GM12878 (cell line): ENCODE measurements around the gene PTEN. TPM values are rescaled to one million over a fixed set of nuclear protein-coding genes. Genes with fewer than 3 reads are reported as not detected.
A peak's percentile ranks its signal among the peaks of the same experiment; 100 is the strongest.

Source experiments
- ATAC-seq: fragments of 200-7000 bp; cut with Tn5 transposase; 3 replicates; pipeline ENCODE4 v1.9.1; 2020; ENCODE audit warnings: mild to moderate bottlenecking, moderate library complexity
- BruUV-seq: library from RNA; stranded (reverse); fragments of 400-500 nt; replicated peaks from 2 replicates; lab custom pipeline; 2021; lab: Mats Ljungman, UMichigan
- CTCF ChIA-PET: fragments of 300-600 bp; sonication (Branson Sonifier 250); formaldehyde crosslinking; extraction: SDS; loops from one replicate; lab custom pipeline; 2021; ENCODE audit warnings: inconsistent platforms; lab: Yijun Ruan, JAX
- POLR2A ChIA-PET: fragments of 350-600 bp; formaldehyde crosslinking; extraction: SDS; loops from one replicate; lab custom pipeline; 2021; ENCODE audit warnings: inconsistent platforms; lab: Charles Lee
- RAD21 ChIA-PET: fragments of 300-600 bp; sonication (Branson Sonifier 250); formaldehyde crosslinking; loops from one replicate; lab custom pipeline; 2023; ENCODE audit warnings: antibody characterized with exemption; ENCODE audit not compliant: unreplicated experiment; lab: Charles Lee
- SMC1A ChIA-PET: fragments of 300-600 bp; sonication (Branson Sonifier 250); formaldehyde crosslinking; loops from one replicate; lab custom pipeline; 2023; ENCODE audit not compliant: unreplicated experiment, uncharacterized antibody; lab: Charles Lee
- DNase-seq: peaks from one replicate; pipeline ENCODE4 v3.0.0-alpha.2; 2011; ENCODE audit warnings: low read depth, low spot score
- FAIRE-seq: peaks from 3 replicates; lab custom pipeline; 2011; peaks lifted over from hg19 to GRCh38; lab: Jason Lieb, UNC
- H2AFZ ChIP-seq: 2 replicates; pipeline ENCODE4 v1.6.0; 2011; ENCODE audit warnings: low read depth, low read length, control low read depth; ENCODE audit not compliant: control insufficient read depth
- H3K27ac ChIP-seq: 2 replicates; pipeline ENCODE4 v1.5.1; 2011; ENCODE audit warnings: control low read depth; ENCODE audit not compliant: control insufficient read depth, insufficient read depth
- H3K27me3 ChIP-seq, 2 experiments: replicated peaks in 1 of 2; 2 replicates each; pipeline versions ENCODE4 v1.6.0 to v1.6.1; 2011; ENCODE audit warnings: low read length in 1 of 2; ENCODE audit not compliant: control insufficient read depth in 2 of 2, insufficient read depth in 2 of 2
- H3K36me3 ChIP-seq, 2 experiments: 2 replicates each; pipeline ENCODE4 v1.5.1; 2011; ENCODE audit warnings: low read length in 1 of 2; ENCODE audit not compliant: control insufficient read depth in 2 of 2, insufficient read depth in 2 of 2
- H3K4me1 ChIP-seq: 2 replicates; pipeline ENCODE4 v1.6.1; 2011; ENCODE audit warnings: mild to moderate bottlenecking, low read length, moderate library complexity, mixed read lengths; ENCODE audit not compliant: control insufficient read depth, insufficient read depth
- H3K4me2 ChIP-seq: 2 replicates; pipeline ENCODE4 v1.6.0; 2011; ENCODE audit warnings: control low read depth; ENCODE audit not compliant: control insufficient read depth, insufficient read depth
- H3K4me3 ChIP-seq: fragments of 200-600 bp; sonication (generic); 2 replicates; pipeline ENCODE4 v1.5.1; 2016
- H3K79me2 ChIP-seq: 2 replicates; pipeline ENCODE4 v1.6.0; 2011; ENCODE audit warnings: low read length; ENCODE audit not compliant: control insufficient read depth, insufficient read depth
- H3K9ac ChIP-seq: 2 replicates; pipeline ENCODE4 v1.8.0; 2011; ENCODE audit warnings: low read length, control low read depth, mixed read lengths; ENCODE audit not compliant: control insufficient read depth, insufficient read depth
- H3K9me3 ChIP-seq: replicated peaks from 3 replicates; pipeline ENCODE4 v1.5.1; 2011; ENCODE audit warnings: mild to moderate bottlenecking, low read length; ENCODE audit not compliant: control insufficient read depth, insufficient read depth
- H4K20me1 ChIP-seq: 2 replicates; pipeline ENCODE4 v1.6.0; 2011; ENCODE audit not compliant: control insufficient read depth, insufficient read depth
- BHLHE40 ChIP-seq, 2 experiments: fragments of 450-650 bp in 1 of 2; IDR thresholded peaks; 2 replicates each; pipeline ENCODE4 v1.6.1; 2011 to 2017; ENCODE audit warnings: low read depth in 2 of 2, borderline replicate concordance in 1 of 2, improper control_type of control experiment in 1 of 2, low read length in 1 of 2, mild to moderate bottlenecking in 1 of 2
- EGR1 ChIP-seq, 2 experiments: IDR thresholded peaks; 1 replicate in 1 of 2; 2 replicates in 1 of 2; pipeline ENCODE4 v1.6.1; 2011 to 2012; ENCODE audit warnings: low read depth in 2 of 2, low read length in 2 of 2, borderline replicate concordance in 1 of 2, mild to moderate bottlenecking in 1 of 2, moderate library complexity in 1 of 2
- IRF4 ChIP-seq: IDR thresholded peaks from 2 replicates; pipeline ENCODE4 v1.6.1; 2011; ENCODE audit warnings: low read depth, low read length
- MEF2B ChIP-seq: fragments of 450-650 bp; IDR thresholded peaks from 2 replicates; pipeline ENCODE4 v1.6.1; 2018; ENCODE audit warnings: mild to moderate bottlenecking, moderate library complexity; ENCODE audit not compliant: partially characterized antibody, poor library complexity, severe bottlenecking
- MXI1 ChIP-seq: fragments of 150-350 bp; IDR thresholded peaks from 2 replicates; pipeline ENCODE4 v1.6.1; 2011; ENCODE audit warnings: low read depth, mild to moderate bottlenecking, inconsistent platforms, low read length, improper control_type of control experiment
- NBN ChIP-seq: fragments of 450-650 bp; IDR thresholded peaks from 2 replicates; pipeline ENCODE4 v1.6.1; 2016
- SMC3 ChIP-seq: IDR thresholded peaks from 2 replicates; pipeline ENCODE4 v1.6.1; 2011; ENCODE audit warnings: low read length, improper control_type of control experiment, borderline replicate concordance
- SREBF2 ChIP-seq: IDR thresholded peaks from 2 replicates; pipeline ENCODE4 v1.6.1; 2012; ENCODE audit warnings: mild to moderate bottlenecking, low read length
- WRNIP1 ChIP-seq: IDR thresholded peaks from 2 replicates; pipeline ENCODE4 v1.6.1; 2011; ENCODE audit warnings: low read depth, low read length, improper control_type of control experiment, borderline replicate concordance
- YBX1 ChIP-seq: fragments of 450-650 bp; IDR thresholded peaks from 2 replicates; pipeline ENCODE4 v1.6.1; 2016; ENCODE audit warnings: antibody characterized with exemption
- WGBS: methylation state at CpG from one replicate; pipeline ENCODE4 v1.1.6; 2016; ENCODE audit warnings: low lambda C conversion rate; ENCODE audit not compliant: insufficient replicate concordance, insufficient coverage; ENCODE audit errors: missing lambda C conversion rate; 5-methylcytosine and 5-hydroxymethylcytosine counted together
- in situ Hi-C: fragments of 300-500 bp; cut with MboI; formaldehyde crosslinking; loops from 9 replicates; pipeline ENCODE4 v1.14.3; 2018; ENCODE audit warnings: mixed read lengths
- intact Hi-C: fragments of 100-400 bp; cut with micrococcal nuclease; formaldehyde crosslinking; loops from one replicate; pipeline ENCODE4 v1.14.2; 2022; ENCODE audit not compliant: unreplicated experiment
- polyA plus RNA-seq, 11 experiments: library from polyadenylated mRNA; depleted of rRNA in 4 of 11; unstranded in 6 of 11; stranded (reverse) in 5 of 11; fragments of >200 nt; fragmentation: Nextera tagmentation in 4 of 11; fragmentation: Illumina TruSeq in 1 of 11; extraction: Ambion mirVana in 4 of 11; extraction: Trizol in 1 of 11; gene quantifications; 1 replicate in 1 of 11; 2 replicates in 10 of 11; pipeline versions ENCODE4 v1.2.1 to v1.2.3, GENCODE V29; 2011 to 2016; ENCODE audit warnings: inconsistent platforms in 2 of 11, missing spikeins in 2 of 11, low read depth in 1 of 11
- total RNA-seq, 4 experiments: library from RNA; depleted of rRNA in 3 of 4; stranded (reverse); fragments of >200 nt in 3 of 4; fragmentation: Illumina TruSeq in 1 of 4; extraction: Trizol in 1 of 4; gene quantifications; 2 replicates each; pipeline versions ENCODE4 v1.2.1 to v1.2.3, GENCODE V29; 2013 to 2021
- TF ChIP-seq, protein P1 (sequence below): fragments of 450-650 bp; IDR thresholded peaks from 2 replicates; pipeline ENCODE4 v1.6.1; 2017; ENCODE audit warnings: mild to moderate bottlenecking, moderate library complexity
- TF ChIP-seq, protein P2 (sequence below): fragments of 150-350 bp; IDR thresholded peaks from 2 replicates; pipeline ENCODE4 v1.6.1; 2014; ENCODE audit warnings: mild to moderate bottlenecking, low read depth, low read length
- TF ChIP-seq, protein P3 (sequence below): fragments of 150-350 bp; IDR thresholded peaks from 2 replicates; pipeline ENCODE4 v1.6.1; 2016; ENCODE audit warnings: low read depth, low read length

The PTEN gene
- total and polyA plus RNA-seq, 10 of the 15 experiments (the other 5 are each of a cell fraction or from before 2014, with no cell fraction given) = 26.1 to 175 (median 58.1) TPM

DNA sequence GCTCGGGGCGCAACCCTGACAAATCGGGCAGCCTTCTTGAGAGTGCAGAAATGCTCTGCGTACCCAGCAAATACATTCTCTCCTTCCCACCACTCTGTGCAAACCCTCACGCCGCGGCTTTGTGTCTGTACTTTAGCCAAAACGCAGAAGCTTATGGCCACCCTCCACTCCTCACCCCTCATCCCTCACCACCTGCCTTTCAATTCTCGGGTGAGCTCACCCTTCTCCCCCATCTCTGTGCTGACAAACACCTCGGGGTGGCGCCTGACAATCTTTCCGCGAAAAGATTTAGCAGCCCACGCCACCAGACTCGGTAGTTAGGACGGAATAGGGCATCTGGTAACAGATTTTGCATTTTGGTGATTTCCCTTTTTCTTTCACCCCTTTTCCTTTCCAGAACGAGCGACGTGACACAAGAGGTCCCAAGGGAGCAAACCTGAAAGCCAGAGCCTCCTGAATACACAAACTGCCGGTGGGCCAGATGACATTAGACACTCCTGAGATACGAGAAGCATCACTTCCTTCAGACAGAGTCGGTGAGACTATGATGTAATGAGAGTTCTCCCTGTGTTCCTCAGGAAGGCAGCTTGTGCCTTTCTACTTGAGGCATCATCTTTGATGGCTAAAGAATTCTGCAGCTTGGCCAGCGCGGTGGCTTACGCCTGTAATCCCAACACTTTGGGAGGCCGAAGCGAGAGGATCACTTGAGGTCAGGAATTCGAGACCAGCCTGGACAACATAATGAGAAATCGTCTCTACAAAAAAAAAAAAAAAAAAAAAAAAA is 44.7 kb upstream of the PTEN start:
- FAIRE-seq (peak; percentile 78), DNase-seq (peak; percentile 63), ATAC-seq (peak; percentile 62)
- peak overlapping the region; percentile 94 for H3K4me2 ChIP-seq
- peak overlapping the region; percentile 98 for H3K9ac ChIP-seq
- BruUV-seq = TSS peak; percentile 82
- CTCF ChIA-PET = interaction anchor here (0.7 to 1.6 kb wide), 8 partner anchors 11 to 734 kb away, joined by 3 to 4 read pairs (median 3); no protein-coding TSS in a partner anchor
- in situ Hi-C loops (no loop called here), intact Hi-C loops (no loop called here)
- no peaks in the 10 kb centered on the region for H4K20me1 ChIP-seq
- peak overlapping the region; percentile 98 for H3K27ac ChIP-seq
- RAD21 ChIA-PET = interaction anchor here (0.8 to 2.8 kb wide), 11 partner anchors 9 to 571 kb away, joined by 3 to 13 read pairs (median 5); partner anchors contain the start of genes KLLN and PTEN
- H3K36me3 ChIP-seq = peaks cover 0 to 2% of the 10 kb centered on the region in 2 experiments; a peak in 1 of 4 replicates
- H2AFZ ChIP-seq = peak overlapping the region; percentile 97
- no peaks in the 10 kb centered on the region for H3K27me3 ChIP-seq
- peak overlapping the region; percentile 94 for H3K4me3 ChIP-seq
- H3K9me3 ChIP-seq = no peaks in the 10 kb centered on the region
- H3K79me2 ChIP-seq = peaks cover 48% of the 10 kb centered on the region
- POLR2A ChIA-PET = interaction anchor here (0.5 to 2.3 kb wide), 14 partner anchors 9 to 1431 kb away, joined by 3 to 17 read pairs (median 4); no protein-coding TSS in a partner anchor
- 17% methylated on average over 27 of the region's 29 CpGs for WGBS
- peaks cover 4% of the 10 kb centered on the region; the same call in 1 of the 2 replicates for H3K4me1 ChIP-seq
- SMC1A ChIA-PET = interaction anchor here (0.7 to 3.7 kb wide), 15 partner anchors 11 to 571 kb away, joined by 3 to 21 read pairs (median 3); no protein-coding TSS in a partner anchor
- TF ChIP-seq MXI1 = peak; percentile 38; the same call in 1 of the 2 replicates
- TF ChIP-seq SREBF2 = no peak
- no peak for TF ChIP-seq EGR1 (IDR thresholded peaks at IDR 0.05; ENCODE audit: borderline replicate concordance in 1 of 2, low read depth in 2 of 2, low read length in 2 of 2)
- no peak for TF ChIP-seq YBX1
- TF ChIP-seq WRNIP1 = no peak
- TF ChIP-seq, protein P1, sequence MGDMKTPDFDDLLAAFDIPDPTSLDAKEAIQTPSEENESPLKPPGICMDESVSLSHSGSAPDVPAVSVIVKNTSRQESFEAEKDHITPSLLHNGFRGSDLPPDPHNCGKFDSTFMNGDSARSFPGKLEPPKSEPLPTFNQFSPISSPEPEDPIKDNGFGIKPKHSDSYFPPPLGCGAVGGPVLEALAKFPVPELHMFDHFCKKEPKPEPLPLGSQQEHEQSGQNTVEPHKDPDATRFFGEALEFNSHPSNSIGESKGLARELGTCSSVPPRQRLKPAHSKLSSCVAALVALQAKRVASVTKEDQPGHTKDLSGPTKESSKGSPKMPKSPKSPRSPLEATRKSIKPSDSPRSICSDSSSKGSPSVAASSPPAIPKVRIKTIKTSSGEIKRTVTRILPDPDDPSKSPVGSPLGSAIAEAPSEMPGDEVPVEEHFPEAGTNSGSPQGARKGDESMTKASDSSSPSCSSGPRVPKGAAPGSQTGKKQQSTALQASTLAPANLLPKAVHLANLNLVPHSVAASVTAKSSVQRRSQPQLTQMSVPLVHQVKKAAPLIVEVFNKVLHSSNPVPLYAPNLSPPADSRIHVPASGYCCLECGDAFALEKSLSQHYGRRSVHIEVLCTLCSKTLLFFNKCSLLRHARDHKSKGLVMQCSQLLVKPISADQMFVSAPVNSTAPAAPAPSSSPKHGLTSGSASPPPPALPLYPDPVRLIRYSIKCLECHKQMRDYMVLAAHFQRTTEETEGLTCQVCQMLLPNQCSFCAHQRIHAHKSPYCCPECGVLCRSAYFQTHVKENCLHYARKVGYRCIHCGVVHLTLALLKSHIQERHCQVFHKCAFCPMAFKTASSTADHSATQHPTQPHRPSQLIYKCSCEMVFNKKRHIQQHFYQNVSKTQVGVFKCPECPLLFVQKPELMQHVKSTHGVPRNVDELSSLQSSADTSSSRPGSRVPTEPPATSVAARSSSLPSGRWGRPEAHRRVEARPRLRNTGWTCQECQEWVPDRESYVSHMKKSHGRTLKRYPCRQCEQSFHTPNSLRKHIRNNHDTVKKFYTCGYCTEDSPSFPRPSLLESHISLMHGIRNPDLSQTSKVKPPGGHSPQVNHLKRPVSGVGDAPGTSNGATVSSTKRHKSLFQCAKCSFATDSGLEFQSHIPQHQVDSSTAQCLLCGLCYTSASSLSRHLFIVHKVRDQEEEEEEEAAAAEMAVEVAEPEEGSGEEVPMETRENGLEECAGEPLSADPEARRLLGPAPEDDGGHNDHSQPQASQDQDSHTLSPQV = no peak
- TF ChIP-seq SMC3 = no peak
- TF ChIP-seq, protein P2, sequence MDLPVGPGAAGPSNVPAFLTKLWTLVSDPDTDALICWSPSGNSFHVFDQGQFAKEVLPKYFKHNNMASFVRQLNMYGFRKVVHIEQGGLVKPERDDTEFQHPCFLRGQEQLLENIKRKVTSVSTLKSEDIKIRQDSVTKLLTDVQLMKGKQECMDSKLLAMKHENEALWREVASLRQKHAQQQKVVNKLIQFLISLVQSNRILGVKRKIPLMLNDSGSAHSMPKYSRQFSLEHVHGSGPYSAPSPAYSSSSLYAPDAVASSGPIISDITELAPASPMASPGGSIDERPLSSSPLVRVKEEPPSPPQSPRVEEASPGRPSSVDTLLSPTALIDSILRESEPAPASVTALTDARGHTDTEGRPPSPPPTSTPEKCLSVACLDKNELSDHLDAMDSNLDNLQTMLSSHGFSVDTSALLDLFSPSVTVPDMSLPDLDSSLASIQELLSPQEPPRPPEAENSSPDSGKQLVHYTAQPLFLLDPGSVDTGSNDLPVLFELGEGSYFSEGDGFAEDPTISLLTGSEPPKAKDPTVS = no peak
- peak in 1 of 2 experiments; percentile 11; a peak in 1 of 4 replicates for TF ChIP-seq BHLHE40 (IDR thresholded peaks at IDR 0.05; ENCODE audit: borderline replicate concordance in 1 of 2, low read depth in 2 of 2, low read length in 1 of 2)
- no peak for TF ChIP-seq IRF4
- TF ChIP-seq, protein P3, sequence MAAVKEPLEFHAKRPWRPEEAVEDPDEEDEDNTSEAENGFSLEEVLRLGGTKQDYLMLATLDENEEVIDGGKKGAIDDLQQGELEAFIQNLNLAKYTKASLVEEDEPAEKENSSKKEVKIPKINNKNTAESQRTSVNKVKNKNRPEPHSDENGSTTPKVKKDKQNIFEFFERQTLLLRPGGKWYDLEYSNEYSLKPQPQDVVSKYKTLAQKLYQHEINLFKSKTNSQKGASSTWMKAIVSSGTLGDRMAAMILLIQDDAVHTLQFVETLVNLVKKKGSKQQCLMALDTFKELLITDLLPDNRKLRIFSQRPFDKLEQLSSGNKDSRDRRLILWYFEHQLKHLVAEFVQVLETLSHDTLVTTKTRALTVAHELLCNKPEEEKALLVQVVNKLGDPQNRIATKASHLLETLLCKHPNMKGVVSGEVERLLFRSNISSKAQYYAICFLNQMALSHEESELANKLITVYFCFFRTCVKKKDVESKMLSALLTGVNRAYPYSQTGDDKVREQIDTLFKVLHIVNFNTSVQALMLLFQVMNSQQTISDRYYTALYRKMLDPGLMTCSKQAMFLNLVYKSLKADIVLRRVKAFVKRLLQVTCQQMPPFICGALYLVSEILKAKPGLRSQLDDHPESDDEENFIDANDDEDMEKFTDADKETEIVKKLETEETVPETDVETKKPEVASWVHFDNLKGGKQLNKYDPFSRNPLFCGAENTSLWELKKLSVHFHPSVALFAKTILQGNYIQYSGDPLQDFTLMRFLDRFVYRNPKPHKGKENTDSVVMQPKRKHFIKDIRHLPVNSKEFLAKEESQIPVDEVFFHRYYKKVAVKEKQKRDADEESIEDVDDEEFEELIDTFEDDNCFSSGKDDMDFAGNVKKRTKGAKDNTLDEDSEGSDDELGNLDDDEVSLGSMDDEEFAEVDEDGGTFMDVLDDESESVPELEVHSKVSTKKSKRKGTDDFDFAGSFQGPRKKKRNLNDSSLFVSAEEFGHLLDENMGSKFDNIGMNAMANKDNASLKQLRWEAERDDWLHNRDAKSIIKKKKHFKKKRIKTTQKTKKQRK = no peak
- TF ChIP-seq NBN = 0 out of 2 replicates have a peak, but pooled peaks have one; percentile 21
- TF ChIP-seq MEF2B = peak; percentile 94
